ENCODE results near the gene UBXN6. TPM values are rescaled to one million over a fixed set of nuclear protein-coding genes. Genes with fewer than 3 reads are reported as not detected.
A peak's percentile ranks its signal among the peaks of the same experiment; 100 is the strongest.

The UBXN6 gene
- total RNA-seq, 3 donors from 2014 or later = 79.1 to 104 (median 96.3) TPM

GRCh38 chr19:4464815-4465581 lies 7.4 kb upstream of the UBXN6 start:
- no peak overlapping the region for H3K4me3 ChIP-seq
- intact Hi-C loops (cut with DNase I, micrococcal nuclease) = no loop called here
- TF ChIP-seq CTCF (IDR thresholded peaks at IDR 0.05) = no peak

GRCh38 chr19:4456843-4457653 lies 546 bp downstream of the UBXN6 start:
- no peak for TF ChIP-seq CTCF (IDR thresholded peaks at IDR 0.05)
- peak overlapping the region; percentile 57 for H3K4me3 ChIP-seq
- H3K36me3 ChIP-seq (ENCODE audit: low read depth) = peaks cover 6% of the 10 kb centered on the region
- peak; percentile 40 for ATAC-seq
- no peaks in the 10 kb centered on the region for H3K9me3 ChIP-seq
- H3K4me1 ChIP-seq (ENCODE audit: low read depth) = peaks cover 8% of the 10 kb centered on the region
- intact Hi-C loops (cut with DNase I, micrococcal nuclease) = no loop called here
- peak; percentile 31 to 77 (median 53) for DNase-seq

More at GRCh38 chr19:4464815-4465581, 7.4 kb upstream of the UBXN6 start:
- no peaks in the 10 kb centered on the region for H3K9me3 ChIP-seq
- DNase-seq (no peak), ATAC-seq (no peak)
- no peaks in the 10 kb centered on the region for H3K36me3 ChIP-seq (ENCODE audit: low read depth)
- H3K4me1 ChIP-seq (ENCODE audit: low read depth) = no peaks in the 10 kb centered on the region

- DNase-seq (no peak), ATAC-seq (peak; percentile 27)
- Histone ChIP-seq H3K9me3 (no peaks in the 10 kb centered on the region), H3K4me1 (ENCODE audit: low read depth) (peaks cover 8% of the 10 kb centered on the region), H3K4me3 (no peak overlapping the region), H3K36me3 (ENCODE audit: low read depth) (peaks cover 6% of the 10 kb centered on the region)
- intact Hi-C loops (cut with DNase I, micrococcal nuclease) = no loop called here
- no peak for TF ChIP-seq CTCF (IDR thresholded peaks at IDR 0.05)
Measured at GRCh38 chr19:4456476-4456842, 1.1 kb downstream of the UBXN6 start.

GRCh38 chr19:4455719-4456475 lies 1.7 kb downstream of the UBXN6 start:
- intact Hi-C loops (cut with DNase I, micrococcal nuclease) = no loop called here
- Histone ChIP-seq H3K4me1 (ENCODE audit: low read depth) (peaks cover 8% of the 10 kb centered on the region), H3K9me3 (no peaks in the 10 kb centered on the region), H3K4me3 (no peak overlapping the region), H3K36me3 (ENCODE audit: low read depth) (peaks cover 6% of the 10 kb centered on the region)
- DNase-seq = no peak
- no peak for ATAC-seq
- TF ChIP-seq CTCF (IDR thresholded peaks at IDR 0.05) = no peak
